WTC11 (cell line): ENCODE data around the gene POLD1. TPM values are rescaled to one million over a fixed set of nuclear protein-coding genes. Genes with fewer than 3 reads are reported as not detected.

Experiments used
- ATAC-seq: fragments of 200-7000 bp; cut with Tn5 transposase; 2 replicates; pipeline ENCODE4 v1.10.0; 2021; ENCODE audit warnings: mild to moderate bottlenecking, moderate library complexity
- CTCF ChIA-PET: fragments of 300-600 bp; sonication (Branson Sonifier 250); formaldehyde crosslinking; loops from one replicate; lab custom pipeline; 2021; ENCODE audit warnings: antibody characterized with exemption; lab: Charles Lee
- POLR2A ChIA-PET: fragments of 350-600 bp; sonication (Branson Sonifier 250); formaldehyde crosslinking; loops from one replicate; lab custom pipeline; 2021; ENCODE audit warnings: antibody characterized with exemption; lab: Charles Lee
- DNase-seq: peaks from one replicate; pipeline ENCODE4 v3.0.0; 2021; ENCODE audit warnings: low spot score
- H3K27ac Mint-ChIP-seq: 2 replicates; pipeline ENCODE4 v1.8.0; 2021; ENCODE audit warnings: mixed read lengths
- H3K27me3 Mint-ChIP-seq: 2 replicates; pipeline ENCODE4 v1.8.0; 2021; ENCODE audit warnings: low read depth, mild to moderate bottlenecking, moderate library complexity, mixed read lengths
- H3K36me3 Mint-ChIP-seq: 2 replicates; pipeline ENCODE4 v1.8.0; 2021; ENCODE audit warnings: mixed read lengths
- H3K4me1 Mint-ChIP-seq: 2 replicates; pipeline ENCODE4 v1.8.0; 2022; ENCODE audit warnings: mixed read lengths
- H3K4me3 Mint-ChIP-seq: 2 replicates; pipeline ENCODE4 v1.8.0; 2021; ENCODE audit warnings: mild to moderate bottlenecking, moderate library complexity, mixed read lengths
- H3K9me3 Mint-ChIP-seq: 2 replicates; pipeline ENCODE4 v1.8.0; 2021; ENCODE audit warnings: mixed read lengths
- CREB1 ChIP-seq: sonication (generic); formaldehyde crosslinking; IDR thresholded peaks from 2 replicates; pipeline ENCODE4 v1.8.0; 2023; ENCODE audit warnings: mild to moderate bottlenecking, missing genetic modification reagents
- ELF4 ChIP-seq: sonication (generic); formaldehyde crosslinking; IDR thresholded peaks from 2 replicates; pipeline ENCODE4 v1.8.1; 2022; ENCODE audit warnings: low read depth, mild to moderate bottlenecking, moderate library complexity, missing genetic modification reagents
- EMX1 ChIP-seq: fragments of 250-450 bp; sonication (Bioruptor Pico); IDR thresholded peaks from 2 replicates; pipeline ENCODE4 v1.8.0; 2021; ENCODE audit warnings: mild to moderate bottlenecking
- FOXK1 ChIP-seq: sonication (generic); formaldehyde crosslinking; IDR thresholded peaks from 2 replicates; pipeline ENCODE4 v1.8.0; 2022; ENCODE audit warnings: mild to moderate bottlenecking, moderate library complexity, missing genetic modification reagents
- GABPB1 ChIP-seq: sonication (generic); formaldehyde crosslinking; IDR thresholded peaks from 2 replicates; pipeline ENCODE4 v1.8.1; 2023; ENCODE audit warnings: mild to moderate bottlenecking, missing genetic modification reagents
- GRHL2 ChIP-seq: fragments of 250-450 bp; sonication (Bioruptor Pico); IDR thresholded peaks from 2 replicates; pipeline ENCODE4 v1.8.0; 2022; ENCODE audit warnings: mild to moderate bottlenecking, moderate library complexity; ENCODE audit not compliant: insufficient replicate concordance, severe bottlenecking
- HMGA2 ChIP-seq: fragments of 250-450 bp; sonication (Bioruptor Pico); IDR thresholded peaks from 2 replicates; pipeline ENCODE4 v1.4.0; 2021; ENCODE audit warnings: mild to moderate bottlenecking, moderate library complexity
- HMGXB4 ChIP-seq: sonication (generic); formaldehyde crosslinking; IDR thresholded peaks from 2 replicates; pipeline ENCODE4 v1.8.1; 2023; ENCODE audit warnings: mild to moderate bottlenecking, moderate library complexity, missing genetic modification reagents
- OVOL2 ChIP-seq: fragments of 250-450 bp; sonication (Bioruptor Pico); IDR thresholded peaks from 2 replicates; pipeline ENCODE4 v1.9.0; 2021; ENCODE audit warnings: mild to moderate bottlenecking, borderline replicate concordance
- PRRX2 ChIP-seq: fragments of 250-450 bp; sonication (Bioruptor Pico); IDR thresholded peaks from 2 replicates; pipeline ENCODE4 v1.8.0; 2021; ENCODE audit warnings: mild to moderate bottlenecking
- RORB ChIP-seq: fragments of 250-450 bp; sonication (Bioruptor Pico); IDR thresholded peaks from 2 replicates; pipeline ENCODE4 v1.9.0; 2021; ENCODE audit warnings: mild to moderate bottlenecking
- SMAD3 ChIP-seq: sonication (generic); formaldehyde crosslinking; IDR thresholded peaks from 2 replicates; pipeline ENCODE4 v1.8.0; 2022; ENCODE audit warnings: missing genetic modification reagents, mild to moderate bottlenecking, borderline replicate concordance
- TCF7 ChIP-seq: sonication (generic); formaldehyde crosslinking; IDR thresholded peaks from 2 replicates; pipeline ENCODE4 v1.8.0; 2022; ENCODE audit warnings: mild to moderate bottlenecking, low read depth, missing genetic modification reagents, moderate library complexity
- USF1 ChIP-seq: sonication (generic); formaldehyde crosslinking; IDR thresholded peaks from 2 replicates; pipeline ENCODE4 v1.8.0; 2022; ENCODE audit warnings: mild to moderate bottlenecking, missing genetic modification reagents
- ZBTB21 ChIP-seq: sonication (generic); formaldehyde crosslinking; IDR thresholded peaks from 2 replicates; pipeline ENCODE4 v1.8.1; 2023; ENCODE audit warnings: mild to moderate bottlenecking, missing genetic modification reagents, borderline replicate concordance
- ZBTB43 ChIP-seq: sonication (generic); formaldehyde crosslinking; IDR thresholded peaks from 2 replicates; pipeline ENCODE4 v1.8.1; 2023; ENCODE audit warnings: mild to moderate bottlenecking, missing genetic modification reagents
- ZNF138 ChIP-seq: sonication (generic); formaldehyde crosslinking; conservative IDR thresholded peaks from 2 replicates; pipeline ENCODE4 v1.8.1; 2022; ENCODE audit warnings: mild to moderate bottlenecking, moderate library complexity, missing genetic modification reagents
- ZNF263 ChIP-seq: sonication (generic); formaldehyde crosslinking; IDR thresholded peaks from 2 replicates; pipeline ENCODE4 v1.8.1; 2022; ENCODE audit warnings: low read depth, mild to moderate bottlenecking, moderate library complexity, missing genetic modification reagents
- ZNF281 ChIP-seq: sonication (generic); formaldehyde crosslinking; IDR thresholded peaks from 2 replicates; pipeline ENCODE4 v1.8.0; 2023; ENCODE audit warnings: mild to moderate bottlenecking, missing genetic modification reagents
- ZNF423 ChIP-seq: fragments of 250-450 bp; sonication (Bioruptor Pico); IDR thresholded peaks from 2 replicates; pipeline ENCODE4 v2.1.2; 2022; ENCODE audit warnings: mild to moderate bottlenecking, moderate library complexity
- ZNF512 ChIP-seq: sonication (generic); formaldehyde crosslinking; IDR thresholded peaks from 2 replicates; pipeline ENCODE4 v1.8.1; 2022; ENCODE audit warnings: missing genetic modification reagents, borderline replicate concordance
- ZNF671 ChIP-seq: fragments of 250-450 bp; sonication (Bioruptor Pico); IDR thresholded peaks from 2 replicates; pipeline ENCODE4 v1.8.0; 2021; ENCODE audit warnings: mild to moderate bottlenecking
- total RNA-seq: library from RNA; stranded (reverse); gene quantifications from 3 replicates; pipeline ENCODE4 v1.2.3, GENCODE V29; 2021

POLD1 gene
- total RNA-seq, 1 experiment from 2014 or later, result 163 TPM

GRCh38 chr19:50362030-50362412 lies 22.1 kb upstream of the POLD1 start:
- DNase-seq (no peak), ATAC-seq (no peak)
- TF ChIP-seq HMGXB4 (CRISPR knock-in tag) (no peak), TCF7 (CRISPR knock-in tag) (no peak), RORB (no peak), ZBTB21 (CRISPR knock-in tag) (no peak)
- H3K27me3 Mint-ChIP-seq, result peaks cover 25% of the 10 kb centered on the region
- no peaks in the 10 kb centered on the region for H3K36me3 Mint-ChIP-seq
- no peak overlapping the region for H3K27ac Mint-ChIP-seq
- H3K4me3 Mint-ChIP-seq, result no peak overlapping the region
- CTCF ChIA-PET, result interaction anchor here (0.9 to 2.8 kb wide), 5 partner anchors 53 to 194 kb away, joined by 3 to 8 read pairs (median 4); no protein-coding TSS in a partner anchor
- 0 out of 2 replicates have a peak, but pooled peaks cover 5% of the 10 kb centered on the region for H3K9me3 Mint-ChIP-seq
- peaks cover 2% of the 10 kb centered on the region; the same call in 1 of the 2 replicates for H3K4me1 Mint-ChIP-seq
- POLR2A ChIA-PET, result no interaction called here

- 0 out of 2 replicates have a peak, but pooled peaks cover 5% of the 10 kb centered on the region for H3K9me3 Mint-ChIP-seq
- DNase-seq, result no peak
- no peak for ATAC-seq
- POLR2A ChIA-PET, result no interaction called here
- H3K4me1 Mint-ChIP-seq, result no peaks in the 10 kb centered on the region
- no peak overlapping the region for H3K27ac Mint-ChIP-seq
- no peak for TF ChIP-seq EMX1
- TF ChIP-seq ELF4 (CRISPR knock-in tag), result no peak
- no peak for TF ChIP-seq HMGA2 (CRISPR knock-in tag)
- TF ChIP-seq USF1, result no peak
- H3K36me3 Mint-ChIP-seq, result no peaks in the 10 kb centered on the region
- H3K27me3 Mint-ChIP-seq, result peaks cover 25% of the 10 kb centered on the region
- no peak overlapping the region for H3K4me3 Mint-ChIP-seq
- CTCF ChIA-PET, result interaction anchor here (0.5 to 2.8 kb wide), 7 partner anchors 34 to 193 kb away, joined by 3 to 8 read pairs (median 3); partner anchors contain the start of gene KCNC3
These were observed 21.3 kb upstream of the POLD1 start for GRCh38 chr19:50362656-50363424.

GRCh38 chr19:50365434-50366306 lies 18.5 kb upstream of the POLD1 start, which contains the start of gene NAPSA:
TSS of gene NAPSA (minus strand) at chr19:50365639. CDS start at chr19:50365621, 18 bp downstream.
- no peak for DNase-seq
- no peak for ATAC-seq
- peaks cover 17% of the 10 kb centered on the region for H3K27me3 Mint-ChIP-seq
- no peak within 1 kb of the TSS for H3K4me3 Mint-ChIP-seq
- peaks cover 2% of the 10 kb centered on the region; the same call in 1 of the 2 replicates for H3K4me1 Mint-ChIP-seq
- ChIA-PET POLR2A (no interaction called here), CTCF (interaction anchor here (0.7 to 1.9 kb wide), 2 partner anchors 9 to 54 kb away, joined by 3 to 8 read pairs; no protein-coding TSS in a partner anchor)
- 0 out of 2 replicates have a peak, but pooled peaks cover 5% of the 10 kb centered on the region for H3K9me3 Mint-ChIP-seq
- H3K36me3 Mint-ChIP-seq, result no peaks in the 10 kb centered on the region
- no peak within 1 kb of the TSS for H3K27ac Mint-ChIP-seq
- TF ChIP-seq OVOL2 (no peak), ZNF138 (CRISPR knock-in tag) (no peak), GABPB1 (CRISPR knock-in tag) (no peak), FOXK1 (CRISPR knock-in tag) (no peak), ZNF423 (no peak), GRHL2 (CRISPR knock-in tag) (no peak), ZNF671 (no peak), SMAD3 (CRISPR knock-in tag) (no peak), PRRX2 (CRISPR knock-in tag) (no peak), CREB1 (no peak), ZNF281 (CRISPR knock-in tag) (no peak), ZNF263 (no peak), ZNF512 (CRISPR knock-in tag) (no peak), ZBTB43 (CRISPR knock-in tag) (no peak)
